Karpas-422 (cell line): ENCODE data around the gene CCDC102A. TPM values are rescaled to one million over a fixed set of nuclear protein-coding genes. Genes with fewer than 3 reads are reported as not detected.
"Not testable (repeated sequence)": the region's sequence is repeated elsewhere in the genome, so short reads cannot be mapped to it uniquely, and the experiment has no call there.

Source experiments
- DNase-seq: peaks from one replicate; pipeline ENCODE4 v3.0.0-alpha.2; 2015
- H2AFZ ChIP-seq: fragments of 200-600 bp; sonication (generic); 2 replicates; pipeline ENCODE4 v1.6.1; 2014; ENCODE audit warnings: antibody characterized with exemption, low read length, mixed read lengths
- H3K27ac ChIP-seq: fragments of 200-600 bp; sonication (generic); 2 replicates; pipeline ENCODE4 v1.5.1; 2014; ENCODE audit warnings: mild to moderate bottlenecking, low read length, moderate library complexity
- H3K27me3 ChIP-seq: fragments of 200-600 bp; sonication (generic); 2 replicates; pipeline ENCODE4 v1.6.1; 2014; ENCODE audit warnings: low read length, mixed read lengths
- H3K36me3 ChIP-seq: fragments of 200-600 bp; sonication (generic); 2 replicates; pipeline ENCODE4 v1.6.1; 2014; ENCODE audit warnings: low read length, mixed read lengths; ENCODE audit not compliant: insufficient read depth
- H3K4me1 ChIP-seq: fragments of 200-600 bp; sonication (generic); 2 replicates; pipeline ENCODE4 v1.6.1; 2014; ENCODE audit warnings: mild to moderate bottlenecking, low read length, mixed read lengths
- H3K4me2 ChIP-seq: fragments of 200-600 bp; sonication (generic); 2 replicates; pipeline ENCODE4 v1.6.1; 2014; ENCODE audit warnings: low read length, low read depth, mild to moderate bottlenecking; ENCODE audit not compliant: poor library complexity, severe bottlenecking
- H3K4me3 ChIP-seq: fragments of 200-600 bp; sonication (generic); 2 replicates; pipeline ENCODE4 v1.5.1; 2014; ENCODE audit warnings: mild to moderate bottlenecking, antibody characterized with exemption, low read length, mixed read lengths
- H3K79me2 ChIP-seq: fragments of 200-600 bp; sonication (generic); 2 replicates; pipeline ENCODE4 v1.6.1; 2014; ENCODE audit warnings: mild to moderate bottlenecking, low read length, mixed read lengths
- H3K9ac ChIP-seq: fragments of 200-600 bp; sonication (generic); 2 replicates; pipeline ENCODE4 v1.6.0; 2014; ENCODE audit warnings: low read length
- H3K9me2 ChIP-seq: fragments of 200-600 bp; sonication (generic), shearing (Covaris generic); replicated peaks from 2 replicates; pipeline ENCODE4 v1.6.0; 2014; ENCODE audit warnings: mild to moderate bottlenecking, low read length, moderate library complexity; ENCODE audit not compliant: insufficient read depth
- H3K9me3 ChIP-seq: fragments of 300-700, 200-600 bp; sonication (generic); 2 replicates; pipeline ENCODE4 v1.6.1; 2014; ENCODE audit warnings: low read length, mixed read lengths
- H4K20me1 ChIP-seq: fragments of 200-600 bp; sonication (generic); 2 replicates; pipeline ENCODE4 v1.6.1; 2014; ENCODE audit warnings: mild to moderate bottlenecking, antibody characterized with exemption, low read length, low read depth; ENCODE audit not compliant: insufficient read depth
- total RNA-seq: library from RNA; depleted of rRNA; stranded (reverse); fragments of >200 nt; shearing (Covaris generic); gene quantifications from 2 replicates; pipeline ENCODE4 v1.2.3, GENCODE V29; 2014; ENCODE audit warnings: low replicate concordance

Gene CCDC102A
- total RNA-seq, 1 experiment from 2014 or later: 5.9 TPM

DNA sequence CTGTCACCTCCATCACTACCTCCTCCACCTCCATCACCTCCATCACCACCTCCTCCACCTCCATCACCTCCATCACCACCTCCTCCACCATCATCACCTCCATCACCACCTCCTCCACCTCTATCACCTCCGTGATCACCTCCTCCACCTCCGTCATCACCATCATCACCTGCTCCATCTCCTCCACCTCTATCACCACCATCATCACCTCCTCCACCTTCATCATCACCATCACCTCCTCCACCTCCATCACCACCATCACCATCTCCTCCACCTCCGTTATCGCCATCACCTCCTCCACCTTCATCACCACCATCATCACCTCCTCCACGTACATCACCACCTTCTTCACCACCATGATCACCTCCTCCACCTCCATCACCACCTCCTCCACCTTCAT lies 32.4 kb upstream of the CCDC102A start:
- not testable (repeated sequence) for H3K9ac ChIP-seq, H2AFZ ChIP-seq, H3K36me3 ChIP-seq

DNA sequence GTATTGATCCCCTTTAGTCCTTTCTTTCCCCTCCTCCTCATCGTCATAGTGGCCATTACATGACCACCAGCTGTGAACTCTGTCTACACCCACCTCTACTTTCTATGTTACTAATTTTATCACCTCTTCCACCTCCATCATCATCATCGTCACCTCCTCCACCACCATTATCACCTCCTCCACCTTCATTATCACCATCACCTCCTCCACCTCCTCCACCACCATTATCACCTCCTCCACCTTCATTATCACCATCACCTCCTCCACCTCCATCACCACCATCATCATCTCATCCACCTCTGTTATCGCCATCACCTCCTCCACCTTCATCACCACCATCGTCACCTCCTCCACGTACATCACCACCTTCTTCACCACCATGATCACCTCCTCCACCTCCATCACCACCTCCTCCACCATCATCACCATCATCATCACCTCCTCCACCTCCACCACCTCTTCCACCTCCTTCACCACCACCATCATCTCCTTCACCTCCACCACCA lies 31.9 kb upstream of the CCDC102A start:
- H3K4me3 ChIP-seq: no peak overlapping the region
- no peaks in the 10 kb centered on the region for H3K79me2 ChIP-seq
- no peaks in the 10 kb centered on the region for H3K36me3 ChIP-seq
- no peaks in the 10 kb centered on the region for H3K9me3 ChIP-seq
- no peak overlapping the region for H3K4me2 ChIP-seq
- no peak overlapping the region for H3K27ac ChIP-seq
- no peaks in the 10 kb centered on the region for H3K9me2 ChIP-seq
- no peak for DNase-seq
- no peak overlapping the region for H3K9ac ChIP-seq
- H3K27me3 ChIP-seq: no peaks in the 10 kb centered on the region
- no peaks in the 10 kb centered on the region for H4K20me1 ChIP-seq
- no peaks in the 10 kb centered on the region for H3K4me1 ChIP-seq
- no peak overlapping the region for H2AFZ ChIP-seq

More for the DNA sequence above, 32.4 kb upstream of the CCDC102A start:
- H3K9me3 ChIP-seq, H3K4me1 ChIP-seq, H3K4me3 ChIP-seq, H3K27ac ChIP-seq, H4K20me1 ChIP-seq, H3K9me2 ChIP-seq, DNase-seq, H3K4me2 ChIP-seq, H3K27me3 ChIP-seq, H3K79me2 ChIP-seq: not testable (repeated sequence)

- no peaks in the 10 kb centered on the region for H3K9me2 ChIP-seq
- H3K4me1 ChIP-seq: no peaks in the 10 kb centered on the region
- no peak overlapping the region for H3K4me2 ChIP-seq
- H3K27me3 ChIP-seq: no peaks in the 10 kb centered on the region
- no peak for DNase-seq
- H3K27ac ChIP-seq: no peak overlapping the region
- H4K20me1 ChIP-seq: no peaks in the 10 kb centered on the region
- no peak overlapping the region for H3K9ac ChIP-seq
- H2AFZ ChIP-seq: no peak overlapping the region
- no peak overlapping the region for H3K4me3 ChIP-seq
- no peaks in the 10 kb centered on the region for H3K9me3 ChIP-seq
- no peaks in the 10 kb centered on the region for H3K36me3 ChIP-seq
- no peaks in the 10 kb centered on the region for H3K79me2 ChIP-seq
Measured at GRCh38 chr16:57567691-57568090, 31.3 kb upstream of the CCDC102A start.

DNA sequence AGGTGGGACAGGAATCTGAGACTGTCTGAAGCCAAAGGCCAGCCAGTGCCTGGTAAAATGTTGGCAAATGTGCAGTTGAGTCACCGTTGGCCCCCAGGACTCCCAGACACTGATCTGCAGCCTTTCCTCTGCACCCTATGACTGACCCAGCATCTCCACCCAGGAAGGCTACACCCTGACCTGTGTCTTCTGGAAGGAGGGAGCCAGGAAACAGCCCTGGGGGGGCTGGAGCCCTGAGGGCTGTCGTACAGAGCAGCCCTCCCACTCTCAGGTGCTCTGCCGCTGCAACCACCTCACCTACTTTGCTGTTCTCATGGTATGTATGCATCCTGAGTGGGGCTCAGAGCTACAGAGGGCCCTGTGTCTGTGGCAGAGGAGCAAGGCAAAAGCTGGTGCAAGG lies 30.1 kb upstream of the CCDC102A start:
- DNase-seq: no peak
- Histone ChIP-seq H3K9me2 (no peaks in the 10 kb centered on the region), H3K9me3 (no peaks in the 10 kb centered on the region), H3K9ac (no peak overlapping the region), H3K79me2 (no peaks in the 10 kb centered on the region), H3K27ac (no peak overlapping the region), H3K36me3 (no peaks in the 10 kb centered on the region), H3K27me3 (no peaks in the 10 kb centered on the region), H3K4me1 (no peaks in the 10 kb centered on the region), H3K4me2 (no peak overlapping the region), H3K4me3 (no peak overlapping the region), H4K20me1 (no peaks in the 10 kb centered on the region), H2AFZ (no peak overlapping the region)

- H3K27me3 ChIP-seq: no peaks in the 10 kb centered on the region
- no peaks in the 10 kb centered on the region for H3K9me2 ChIP-seq
- no peak for DNase-seq
- no peaks in the 10 kb centered on the region for H3K9me3 ChIP-seq
- no peak overlapping the region for H3K27ac ChIP-seq
- H3K9ac ChIP-seq: no peak overlapping the region
- H4K20me1 ChIP-seq: no peaks in the 10 kb centered on the region
- no peak overlapping the region for H3K4me2 ChIP-seq
- no peaks in the 10 kb centered on the region for H3K36me3 ChIP-seq
- H3K4me1 ChIP-seq: no peaks in the 10 kb centered on the region
- H3K79me2 ChIP-seq: no peaks in the 10 kb centered on the region
- no peak overlapping the region for H2AFZ ChIP-seq
- H3K4me3 ChIP-seq: no peak overlapping the region
Measured at GRCh38 chr16:57565461-57565860, 29.1 kb upstream of the CCDC102A start.

- Histone ChIP-seq H3K4me2 (no peak overlapping the region), H3K27me3 (no peaks in the 10 kb centered on the region), H3K9ac (no peak overlapping the region), H3K9me3 (no peaks in the 10 kb centered on the region), H3K36me3 (no peaks in the 10 kb centered on the region), H3K27ac (no peak overlapping the region), H3K4me1 (no peaks in the 10 kb centered on the region), H3K9me2 (no peaks in the 10 kb centered on the region), H3K79me2 (no peaks in the 10 kb centered on the region), H2AFZ (no peak overlapping the region), H4K20me1 (no peaks in the 10 kb centered on the region), H3K4me3 (no peak overlapping the region)
- DNase-seq: no peak
Measured at GRCh38 chr16:57564571-57565270, 28.4 kb upstream of the CCDC102A start.

DNA sequence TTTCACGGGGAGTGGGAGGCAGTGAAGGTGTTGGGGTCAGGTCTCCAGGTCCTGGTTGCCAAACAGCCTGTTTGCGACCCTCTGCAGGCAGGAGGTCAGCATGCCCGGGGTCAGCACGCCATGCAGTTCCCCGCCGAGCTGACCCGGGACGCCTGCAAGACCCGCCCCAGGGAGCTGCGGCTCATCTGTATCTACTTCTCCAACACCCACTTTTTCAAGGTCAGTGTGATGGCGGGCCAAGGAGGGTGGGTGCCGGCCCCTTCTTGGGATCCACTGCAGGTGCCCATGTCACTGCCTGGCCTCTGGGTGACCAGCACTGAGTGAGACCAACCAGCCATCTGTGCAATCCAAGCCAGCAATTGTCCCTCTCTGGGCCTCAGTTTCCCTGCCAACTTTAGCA lies 27.4 kb upstream of the CCDC102A start:
- Histone ChIP-seq H4K20me1 (no peaks in the 10 kb centered on the region), H3K4me2 (no peak overlapping the region), H3K4me3 (no peak overlapping the region), H3K9me3 (no peaks in the 10 kb centered on the region), H3K9me2 (no peaks in the 10 kb centered on the region), H3K36me3 (no peaks in the 10 kb centered on the region), H3K79me2 (no peaks in the 10 kb centered on the region), H3K27ac (no peak overlapping the region), H2AFZ (no peak overlapping the region), H3K27me3 (no peaks in the 10 kb centered on the region), H3K9ac (no peak overlapping the region), H3K4me1 (no peaks in the 10 kb centered on the region)
- DNase-seq: no peak

GRCh38 chr16:57563487-57563750 lies 27.0 kb upstream of the CCDC102A start:
- Histone ChIP-seq H4K20me1 (no peaks in the 10 kb centered on the region), H3K9me2 (no peaks in the 10 kb centered on the region), H3K4me3 (no peak overlapping the region), H3K4me2 (no peak overlapping the region), H3K4me1 (no peaks in the 10 kb centered on the region), H2AFZ (no peak overlapping the region), H3K27me3 (no peaks in the 10 kb centered on the region), H3K9me3 (no peaks in the 10 kb centered on the region), H3K79me2 (no peaks in the 10 kb centered on the region), H3K27ac (no peak overlapping the region), H3K36me3 (no peaks in the 10 kb centered on the region), H3K9ac (no peak overlapping the region)
- DNase-seq: no peak
